Prostate gland (tissue), 2 donors: ENCODE results near the gene PITHD1. TPM values are rescaled to one million over a fixed set of nuclear protein-coding genes. Genes with fewer than 3 reads are reported as not detected.

Experiments
- DNase-seq: peaks from one replicate; pipeline ENCODE4 v3.0.0-alpha.2; 2019; ENCODE audit warnings: low spot score
- H3K27ac ChIP-seq, 2 donors: fragments of 200-600 bp; sonication (generic); 2 replicates each; pipeline ENCODE4 v1.5.1; 2017 to 2019
- H3K27me3 ChIP-seq: fragments of 200-600 bp; sonication (generic); replicated peaks from 2 replicates; pipeline ENCODE4 v1.5.1; 2019; ENCODE audit not compliant: insufficient read depth
- H3K36me3 ChIP-seq, 2 donors: fragments of 200-600 bp; sonication (generic); 1 replicate in 1 of 2; 2 replicates in 1 of 2; pipeline versions ENCODE4 v1.5.1 to v1.8.1; 2017 to 2019
- H3K4me1 ChIP-seq: fragments of 200-600 bp; sonication (generic); replicated peaks from 2 replicates; pipeline ENCODE4 v1.5.1; 2019
- H3K4me3 ChIP-seq, 2 donors: fragments of 200-600 bp; sonication (generic); 2 replicates each; pipeline ENCODE4 v1.5.1; 2017 to 2019
- H3K9me3 ChIP-seq: fragments of 200-600 bp; sonication (generic); 2 replicates; pipeline ENCODE4 v1.5.1; 2017
- CTCF ChIP-seq, 4 experiments: fragments of 200-600 bp in 2 of 4; fragments of 450-650 bp in 2 of 4; sonication (generic) in 2 of 4; IDR thresholded peaks; 1 replicate in 3 of 4; 2 replicates in 1 of 4; pipeline ENCODE4 v1.5.1; 2016 to 2019; ENCODE audit warnings: antibody characterized with exemption in 4 of 4, mild to moderate bottlenecking in 2 of 4, moderate library complexity in 2 of 4
- POLR2A ChIP-seq: fragments of 450-650 bp; IDR thresholded peaks from one replicate; pipeline ENCODE4 v1.6.1; 2016; ENCODE audit warnings: antibody characterized with exemption, mild to moderate bottlenecking
- POLR2AphosphoS5 ChIP-seq: sonication (generic); formaldehyde crosslinking; IDR thresholded peaks from one replicate; pipeline ENCODE4 v1.6.1; 2017; ENCODE audit warnings: antibody characterized with exemption
- WGBS: methylation state at CpG from one replicate; pipeline ENCODE4 v1.1.5; 2018; 5-methylcytosine and 5-hydroxymethylcytosine counted together
- intact Hi-C: fragments of 100-400 bp; cut with DNase I; formaldehyde crosslinking; loops from one replicate; pipeline ENCODE4 v1.14.2; 2022
- total RNA-seq, 2 donors: library from RNA; depleted of rRNA; stranded (reverse); fragments of >200 nt; gene quantifications; one replicate each; pipeline ENCODE4 v1.1.0, GENCODE V29; 2016

PITHD1 gene
- total RNA-seq, 2 donors from 2014 or later, result 85.7 to 86.7 TPM

GRCh38 chr1:23788695-23789094 is 10.5 kb downstream of the PITHD1 start:
- H3K36me3 ChIP-seq, result no peaks in the 10 kb centered on the region
- TF ChIP-seq POLR2AphosphoS5 (no peak), CTCF (IDR thresholded peaks at IDR 0.05) (no peak)
- H3K27me3 ChIP-seq, result no peaks in the 10 kb centered on the region
- no peaks in the 10 kb centered on the region for H3K9me3 ChIP-seq
- no peak overlapping the region for H3K4me3 ChIP-seq
- DNase-seq, result no peak
- H3K4me1 ChIP-seq, result peaks cover 16% of the 10 kb centered on the region
- WGBS, result 91% methylated on average over 3 of the region's 3 CpGs
- intact Hi-C loops, result no loop called here
- H3K27ac ChIP-seq, result no peak overlapping the region

- DNase-seq, result peak; percentile 95
- Histone ChIP-seq H3K4me3 (peak within 1 kb of the TSS; percentile 58 to 71), H3K36me3 (no peaks in the 10 kb centered on the region), H3K27ac (peak within 1 kb of the TSS; percentile 69 to 82), H3K27me3 (no peaks in the 10 kb centered on the region), H3K9me3 (no peaks in the 10 kb centered on the region), H3K4me1 (peaks cover 16% of the 10 kb centered on the region)
- TF ChIP-seq POLR2A (peak; percentile 61), POLR2AphosphoS5 (peak; percentile 96), CTCF (IDR thresholded peaks at IDR 0.05) (peak in 1 of 4 experiments; percentile 21)
- 1% methylated on average over 46 of the region's 47 CpGs for WGBS
- intact Hi-C loops, result no loop called here
Measured at GRCh38 chr1:23790696-23791515, 12.7 kb downstream of the PITHD1 start, which contains the start of gene LYPLA2. TSS of gene LYPLA2 (plus strand) at chr1:23791145. CDS start at chr1:23792683, 1,538 bp downstream.

- no peaks in the 10 kb centered on the region for H3K36me3 ChIP-seq
- WGBS, result under 1% methylated on average over 15 of the region's 15 CpGs
- intact Hi-C loops, result no loop called here
Measured at GRCh38 chr1:23791516-23792047, 13.4 kb downstream of the PITHD1 start.

GRCh38 chr1:23792151-23792945 is 14.1 kb downstream of the PITHD1 start:
- DNase-seq, result no peak
- Histone ChIP-seq H3K4me1 (peaks cover 16% of the 10 kb centered on the region), H3K9me3 (no peaks in the 10 kb centered on the region), H3K4me3 (peak overlapping the region; percentile 58 to 71), H3K27me3 (no peaks in the 10 kb centered on the region), H3K36me3 (no peaks in the 10 kb centered on the region), H3K27ac (peak overlapping the region in 1 of 2 donors; percentile 82)
- no peak for TF ChIP-seq POLR2AphosphoS5
- TF ChIP-seq CTCF (IDR thresholded peaks at IDR 0.05), result no peak
- TF ChIP-seq POLR2A, result no peak
- WGBS, result 54% methylated on average over 19 of the region's 19 CpGs
- intact Hi-C loops, result no loop called here

More at GRCh38 chr1:23791516-23792047, 13.4 kb downstream of the PITHD1 start:
- peaks cover 16% of the 10 kb centered on the region for H3K4me1 ChIP-seq
- no peak for DNase-seq
- H3K27ac ChIP-seq, result peak overlapping the region; percentile 69 to 82
- H3K27me3 ChIP-seq, result no peaks in the 10 kb centered on the region
- TF ChIP-seq POLR2A (no peak), POLR2AphosphoS5 (no peak), CTCF (IDR thresholded peaks at IDR 0.05) (peak in 1 of 4 experiments; percentile 13)
- H3K4me3 ChIP-seq, result peak overlapping the region; percentile 58 to 71
- no peaks in the 10 kb centered on the region for H3K9me3 ChIP-seq
